ENCODE measurements around the gene VPREB3.

Gene VPREB3

DNA sequence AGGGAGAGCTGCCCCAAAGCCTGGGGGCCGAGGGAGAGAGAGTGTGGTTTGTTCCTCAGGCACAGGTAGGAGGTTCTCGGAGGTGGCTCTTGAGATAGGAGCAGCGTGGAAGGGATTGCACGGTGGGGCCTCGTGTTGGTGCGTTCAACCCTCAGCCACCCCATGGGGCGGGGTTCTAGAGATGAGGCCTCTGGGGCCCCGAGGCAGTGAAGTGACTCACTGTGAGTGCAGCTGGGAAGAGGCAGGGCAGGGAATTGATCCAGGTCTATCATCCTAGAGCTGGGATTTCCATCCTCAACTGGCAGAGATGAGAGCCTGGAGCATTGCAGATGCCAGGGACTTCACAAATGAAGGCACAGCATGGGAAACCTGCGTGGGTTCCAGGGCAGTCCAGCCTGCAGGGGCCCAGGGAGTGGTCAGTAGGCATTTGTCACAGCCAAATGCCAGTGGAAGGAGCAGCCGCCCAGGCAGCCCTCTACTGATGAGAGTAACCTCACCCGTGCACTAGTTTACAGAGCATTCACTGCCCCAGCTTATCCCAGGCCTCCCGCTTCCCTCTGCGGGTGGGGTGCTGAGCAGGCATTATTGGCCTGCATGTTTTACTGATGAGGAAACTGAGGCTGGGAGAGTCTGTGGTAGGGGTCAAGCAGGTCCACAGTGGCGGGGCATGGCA, 27.4 kb upstream of the VPREB3 start:
- Histone ChIP-seq H3K4me3 (ENCODE audit: low read depth, low read length) (no peak overlapping the region), H3K9ac (ENCODE audit: low read length) (no peak overlapping the region), H3K27ac (ENCODE audit: low read depth, low read length) (no peak overlapping the region)

DNA sequence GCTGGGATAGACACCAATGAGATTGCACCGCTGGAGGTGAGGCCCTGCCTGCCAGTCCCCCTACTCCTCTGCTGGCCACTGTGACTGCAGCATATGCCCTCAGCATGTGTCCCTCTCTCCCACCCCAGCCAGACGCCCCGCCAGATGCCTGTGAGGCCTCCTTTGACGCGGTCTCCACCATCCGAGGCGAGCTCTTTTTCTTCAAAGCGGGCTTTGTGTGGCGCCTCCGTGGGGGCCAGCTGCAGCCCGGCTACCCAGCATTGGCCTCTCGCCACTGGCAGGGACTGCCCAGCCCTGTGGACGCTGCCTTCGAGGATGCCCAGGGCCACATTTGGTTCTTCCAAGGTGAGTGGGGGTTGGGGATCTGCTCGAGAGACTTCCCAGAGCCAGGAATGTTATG, 26.8 kb upstream of the VPREB3 start:
- H3K36me3 ChIP-seq (ENCODE audit: control insufficient read depth, insufficient read depth, low read length), result no peaks in the 10 kb centered on the region
- H3K27ac ChIP-seq (ENCODE audit: low read depth, low read length), result no peak overlapping the region
- peaks cover 9% of the 10 kb centered on the region; the same call in 1 of the 2 replicates for H3K4me1 ChIP-seq (ENCODE audit: control insufficient read depth, insufficient read depth, low read length)
- no peak overlapping the region for H3K9ac ChIP-seq (ENCODE audit: low read length)
- H3K4me3 ChIP-seq (ENCODE audit: low read depth, low read length), result no peak overlapping the region
- peaks cover 3% of the 10 kb centered on the region; the same call in 1 of the 2 replicates for H3K27me3 ChIP-seq (ENCODE audit: control insufficient read depth, insufficient read depth, low read length)
- no peaks in the 10 kb centered on the region for H3K9me3 ChIP-seq (ENCODE audit: control insufficient read depth, insufficient read depth, low read depth, low read length)

More for the DNA sequence above, 27.4 kb upstream of the VPREB3 start:
- H3K9me3 ChIP-seq (ENCODE audit: control insufficient read depth, insufficient read depth, low read depth, low read length), result no peaks in the 10 kb centered on the region
- peaks cover 3% of the 10 kb centered on the region; the same call in 1 of the 2 replicates for H3K27me3 ChIP-seq (ENCODE audit: control insufficient read depth, insufficient read depth, low read length)
- no peaks in the 10 kb centered on the region for H3K36me3 ChIP-seq (ENCODE audit: control insufficient read depth, insufficient read depth, low read length)
- H3K4me1 ChIP-seq (ENCODE audit: control insufficient read depth, insufficient read depth, low read length), result peaks cover 15% of the 10 kb centered on the region

DNA sequence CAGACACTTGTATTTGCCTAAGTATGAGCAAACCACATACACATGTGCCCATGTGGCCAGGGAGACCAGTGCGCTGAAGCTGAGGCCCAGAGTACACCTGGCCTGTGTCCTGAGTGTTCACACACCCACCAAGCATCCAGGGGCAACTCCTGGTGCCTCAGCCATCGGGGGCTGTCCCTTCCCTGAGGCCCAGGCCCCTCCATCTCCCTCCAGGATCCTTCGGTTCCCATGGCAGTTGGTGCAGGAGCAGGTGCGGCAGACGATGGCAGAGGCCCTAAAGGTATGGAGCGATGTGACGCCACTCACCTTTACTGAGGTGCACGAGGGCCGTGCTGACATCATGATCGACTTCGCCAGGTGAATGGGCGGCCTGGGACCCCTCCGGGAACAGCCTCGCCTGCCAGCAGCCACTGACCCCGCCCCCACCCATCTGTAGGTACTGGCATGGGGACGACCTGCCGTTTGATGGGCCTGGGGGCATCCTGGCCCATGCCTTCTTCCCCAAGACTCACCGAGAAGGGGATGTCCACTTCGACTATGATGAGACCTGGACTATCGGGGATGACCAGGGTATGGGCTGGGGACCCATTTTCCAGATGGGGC, 26.0 kb upstream of the VPREB3 start:
- H3K27ac ChIP-seq (ENCODE audit: low read depth, low read length), result no peak overlapping the region
- H3K27me3 ChIP-seq (ENCODE audit: control insufficient read depth, insufficient read depth, low read length), result peaks cover 6% of the 10 kb centered on the region
- peaks cover 9% of the 10 kb centered on the region; the same call in 1 of the 2 replicates for H3K4me1 ChIP-seq (ENCODE audit: control insufficient read depth, insufficient read depth, low read length)
- H3K9me3 ChIP-seq (ENCODE audit: control insufficient read depth, insufficient read depth, low read depth, low read length), result no peaks in the 10 kb centered on the region
- H3K36me3 ChIP-seq (ENCODE audit: control insufficient read depth, insufficient read depth, low read length), result no peaks in the 10 kb centered on the region
- H3K4me3 ChIP-seq (ENCODE audit: low read depth, low read length), result no peak overlapping the region
- H3K9ac ChIP-seq (ENCODE audit: low read length), result no peak overlapping the region

DNA sequence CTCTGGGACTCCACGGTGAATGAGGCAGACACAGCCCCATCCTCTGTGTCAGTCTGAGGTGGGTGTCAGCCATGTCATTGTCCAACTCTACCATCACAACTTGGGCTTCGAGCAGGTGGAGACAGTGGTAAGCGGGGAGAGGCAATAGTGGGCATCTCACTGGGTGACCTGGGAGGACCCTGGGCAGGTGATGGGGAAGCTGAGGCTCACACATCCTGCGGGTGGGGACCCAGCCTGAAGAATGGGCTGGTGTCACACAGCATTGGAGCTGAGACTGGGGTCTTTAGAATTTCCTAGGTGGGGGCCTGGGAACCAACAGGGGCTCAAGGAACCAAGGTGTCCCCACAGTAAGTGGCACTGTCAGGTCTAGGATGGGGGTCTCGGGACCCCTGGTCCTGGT, 25.5 kb upstream of the VPREB3 start:
- no peak overlapping the region for H3K27ac ChIP-seq (ENCODE audit: low read depth, low read length)
- H3K36me3 ChIP-seq (ENCODE audit: control insufficient read depth, insufficient read depth, low read length), result no peaks in the 10 kb centered on the region
- peaks cover 10% of the 10 kb centered on the region for H3K27me3 ChIP-seq (ENCODE audit: control insufficient read depth, insufficient read depth, low read length)
- H3K9me3 ChIP-seq (ENCODE audit: control insufficient read depth, insufficient read depth, low read depth, low read length), result no peaks in the 10 kb centered on the region
- no peak overlapping the region for H3K4me3 ChIP-seq (ENCODE audit: low read depth, low read length)
- no peak overlapping the region for H3K9ac ChIP-seq (ENCODE audit: low read length)
- peaks cover 9% of the 10 kb centered on the region; the same call in 1 of the 2 replicates for H3K4me1 ChIP-seq (ENCODE audit: control insufficient read depth, insufficient read depth, low read length)

DNA sequence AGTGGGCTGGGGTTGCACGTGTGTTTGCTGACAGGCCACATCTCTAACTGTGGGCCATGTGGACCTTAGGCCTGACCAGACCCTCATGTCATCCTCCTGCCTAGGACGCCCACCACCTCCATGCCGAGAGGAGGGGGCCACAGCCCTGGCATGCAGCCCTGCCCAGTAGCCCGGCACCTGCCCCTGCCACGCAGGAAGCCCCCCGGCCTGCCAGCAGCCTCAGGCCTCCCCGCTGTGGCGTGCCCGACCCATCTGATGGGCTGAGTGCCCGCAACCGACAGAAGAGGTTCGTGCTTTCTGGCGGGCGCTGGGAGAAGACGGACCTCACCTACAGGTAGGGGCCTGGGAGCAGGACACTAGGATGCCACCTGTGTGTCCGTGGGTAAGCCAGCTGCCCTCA, 24.9 kb upstream of the VPREB3 start:
- peaks cover 17% of the 10 kb centered on the region for H3K27me3 ChIP-seq (ENCODE audit: control insufficient read depth, insufficient read depth, low read length)
- H3K4me3 ChIP-seq (ENCODE audit: low read depth, low read length), result no peak overlapping the region
- H3K4me1 ChIP-seq (ENCODE audit: control insufficient read depth, insufficient read depth, low read length), result peaks cover 9% of the 10 kb centered on the region; the same call in 1 of the 2 replicates
- H3K27ac ChIP-seq (ENCODE audit: low read depth, low read length), result no peak overlapping the region
- no peak overlapping the region for H3K9ac ChIP-seq (ENCODE audit: low read length)
- H3K9me3 ChIP-seq (ENCODE audit: control insufficient read depth, insufficient read depth, low read depth, low read length), result no peaks in the 10 kb centered on the region
- no peaks in the 10 kb centered on the region for H3K36me3 ChIP-seq (ENCODE audit: control insufficient read depth, insufficient read depth, low read length)

DNA sequence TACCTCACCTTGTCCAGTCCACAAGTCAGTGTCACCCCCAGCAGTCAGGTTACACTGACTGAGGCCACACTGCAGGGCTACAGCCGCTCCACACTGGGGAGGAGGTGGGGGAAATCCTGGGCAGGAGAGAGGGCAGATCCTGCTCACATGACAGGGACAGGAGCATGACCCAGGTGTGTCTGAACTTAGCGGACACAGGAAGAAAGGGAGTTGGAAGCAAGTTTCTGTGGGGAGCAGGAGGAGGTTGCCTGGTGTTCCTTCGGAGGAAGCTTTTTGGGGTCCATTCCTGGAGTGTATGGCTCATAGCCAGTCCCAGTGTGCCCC, 24.3 kb upstream of the VPREB3 start:
- Histone ChIP-seq H3K27me3 (ENCODE audit: control insufficient read depth, insufficient read depth, low read length) (peaks cover 22% of the 10 kb centered on the region), H3K27ac (ENCODE audit: low read depth, low read length) (no peak overlapping the region), H3K9me3 (ENCODE audit: control insufficient read depth, insufficient read depth, low read depth, low read length) (no peaks in the 10 kb centered on the region), H3K9ac (ENCODE audit: low read length) (peak overlapping the region; percentile 35), H3K36me3 (ENCODE audit: control insufficient read depth, insufficient read depth, low read length) (no peaks in the 10 kb centered on the region), H3K4me3 (ENCODE audit: low read depth, low read length) (no peak overlapping the region), H3K4me1 (ENCODE audit: control insufficient read depth, insufficient read depth, low read length) (peaks cover 12% of the 10 kb centered on the region; the same call in 1 of the 2 replicates)

DNA sequence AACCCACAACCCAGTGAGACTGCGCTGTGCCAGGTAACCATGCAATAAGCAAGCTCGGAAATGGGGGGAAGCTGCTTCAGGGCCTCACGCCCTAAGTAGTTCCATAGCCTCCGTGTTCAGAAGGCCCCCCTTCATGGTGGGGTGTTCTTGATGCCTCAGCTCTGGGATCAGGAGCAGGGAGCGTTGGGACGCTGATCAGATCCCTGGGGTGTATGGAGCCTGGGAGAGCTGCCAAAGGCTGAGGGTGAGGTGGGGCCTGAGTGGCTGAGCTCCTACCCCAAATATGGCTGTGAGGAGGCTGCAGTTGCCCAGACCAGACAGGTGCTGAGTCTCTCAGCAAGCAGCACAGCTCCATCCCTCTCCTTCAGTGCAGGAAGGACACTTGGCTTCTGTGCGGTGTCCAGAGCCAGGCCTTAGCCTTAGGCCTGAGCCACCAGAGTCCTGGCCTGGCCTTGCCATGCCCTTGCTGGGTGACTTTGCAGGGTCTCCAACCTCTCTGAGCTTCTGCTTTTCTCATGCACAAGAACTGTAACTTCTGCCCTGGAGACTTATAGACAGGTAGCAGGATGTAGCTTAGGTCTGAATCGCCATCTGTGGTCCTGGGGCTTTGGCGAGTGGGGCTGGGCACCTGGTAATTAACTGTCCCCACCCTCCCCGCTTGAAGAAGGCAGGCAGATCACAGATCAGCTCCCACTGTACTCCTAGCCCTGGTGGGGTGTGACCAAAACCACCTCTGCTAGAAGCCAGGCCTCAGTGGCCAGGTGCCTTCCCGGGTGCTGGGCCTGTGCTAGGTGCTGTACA, 23.8 kb upstream of the VPREB3 start:
- H3K9me3 ChIP-seq (ENCODE audit: control insufficient read depth, insufficient read depth, low read depth, low read length), result no peaks in the 10 kb centered on the region
- H3K36me3 ChIP-seq (ENCODE audit: control insufficient read depth, insufficient read depth, low read length), result no peaks in the 10 kb centered on the region
- peaks cover 18% of the 10 kb centered on the region; the same call in 1 of the 2 replicates for H3K4me1 ChIP-seq (ENCODE audit: control insufficient read depth, insufficient read depth, low read length)
- H3K27me3 ChIP-seq (ENCODE audit: control insufficient read depth, insufficient read depth, low read length), result peaks cover 28% of the 10 kb centered on the region
- H3K4me3 ChIP-seq (ENCODE audit: low read depth, low read length), result no peak overlapping the region
- peak overlapping the region; percentile 35 for H3K9ac ChIP-seq (ENCODE audit: low read length)
- H3K27ac ChIP-seq (ENCODE audit: low read depth, low read length), result no peak overlapping the region

DNA sequence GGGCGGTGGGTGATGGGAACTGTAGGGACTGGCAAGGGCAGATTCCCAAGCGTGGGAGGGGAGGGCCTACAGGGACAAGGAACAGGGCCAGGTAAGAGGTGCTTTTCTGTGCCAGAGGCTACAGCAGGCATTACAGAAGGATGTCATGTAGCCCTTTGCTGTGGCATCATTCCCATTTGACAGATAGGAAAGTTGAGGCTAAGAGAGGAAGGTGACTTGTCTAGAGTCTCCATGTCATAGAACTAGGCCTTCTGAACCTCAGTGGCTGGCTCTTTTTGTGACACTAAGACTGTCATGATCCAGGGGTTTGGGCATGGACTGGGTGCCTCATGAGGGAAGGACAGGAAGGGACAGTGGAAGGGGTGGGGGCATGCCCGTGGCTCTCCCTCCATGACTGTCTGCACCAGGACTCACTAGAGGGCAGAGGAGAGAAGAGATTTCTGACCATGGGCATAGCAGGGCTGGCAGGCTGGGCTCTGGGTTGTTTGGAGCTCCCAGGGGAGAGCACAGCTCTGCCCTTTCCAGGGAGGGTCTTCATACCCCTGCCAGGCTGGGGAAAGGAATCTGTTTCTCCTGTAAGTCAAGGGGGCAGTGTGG, 21.7 kb upstream of the VPREB3 start:
- H3K27ac ChIP-seq (ENCODE audit: low read depth, low read length), result no peak overlapping the region
- no peaks in the 10 kb centered on the region for H3K36me3 ChIP-seq (ENCODE audit: control insufficient read depth, insufficient read depth, low read length)
- peaks cover 16% of the 10 kb centered on the region for H3K4me1 ChIP-seq (ENCODE audit: control insufficient read depth, insufficient read depth, low read length)
- H3K27me3 ChIP-seq (ENCODE audit: control insufficient read depth, insufficient read depth, low read length), result peaks cover 29% of the 10 kb centered on the region
- H3K9me3 ChIP-seq (ENCODE audit: control insufficient read depth, insufficient read depth, low read depth, low read length), result no peaks in the 10 kb centered on the region
- H3K9ac ChIP-seq (ENCODE audit: low read length), result no peak overlapping the region
- H3K4me3 ChIP-seq (ENCODE audit: low read depth, low read length), result no peak overlapping the region

DNA sequence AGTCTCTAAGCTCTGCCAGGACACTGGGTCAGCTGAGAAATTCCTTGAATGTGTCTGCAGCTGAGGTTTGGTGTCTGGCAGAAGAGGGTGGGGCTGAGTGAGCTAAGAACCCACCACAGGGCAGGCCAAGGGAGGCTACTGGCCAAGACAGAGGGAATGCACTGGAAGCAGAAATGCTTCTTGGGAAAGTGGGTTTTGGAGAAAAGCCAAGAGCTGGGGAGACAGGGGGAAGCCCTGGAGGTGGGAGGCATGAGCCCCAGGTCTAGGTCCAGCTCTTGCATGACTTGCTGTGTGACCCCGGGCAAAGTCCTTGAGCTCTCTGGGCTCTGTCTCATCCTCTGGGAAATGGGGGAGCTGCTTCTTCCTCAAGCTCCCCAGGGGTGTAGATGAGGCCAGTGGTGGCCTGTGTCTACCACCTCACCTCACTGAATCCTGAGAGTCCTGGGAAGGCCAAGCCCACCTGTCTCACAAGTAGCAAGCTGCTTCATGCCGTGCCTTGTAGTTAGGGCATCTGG, 20.8 kb upstream of the VPREB3 start:
- H3K27me3 ChIP-seq (ENCODE audit: control insufficient read depth, insufficient read depth, low read length), result peaks cover 29% of the 10 kb centered on the region
- no peak overlapping the region for H3K9ac ChIP-seq (ENCODE audit: low read length)
- no peaks in the 10 kb centered on the region for H3K9me3 ChIP-seq (ENCODE audit: control insufficient read depth, insufficient read depth, low read depth, low read length)
- H3K36me3 ChIP-seq (ENCODE audit: control insufficient read depth, insufficient read depth, low read length), result no peaks in the 10 kb centered on the region
- peaks cover 16% of the 10 kb centered on the region for H3K4me1 ChIP-seq (ENCODE audit: control insufficient read depth, insufficient read depth, low read length)
- no peak overlapping the region for H3K27ac ChIP-seq (ENCODE audit: low read depth, low read length)
- H3K4me3 ChIP-seq (ENCODE audit: low read depth, low read length), result no peak overlapping the region

DNA sequence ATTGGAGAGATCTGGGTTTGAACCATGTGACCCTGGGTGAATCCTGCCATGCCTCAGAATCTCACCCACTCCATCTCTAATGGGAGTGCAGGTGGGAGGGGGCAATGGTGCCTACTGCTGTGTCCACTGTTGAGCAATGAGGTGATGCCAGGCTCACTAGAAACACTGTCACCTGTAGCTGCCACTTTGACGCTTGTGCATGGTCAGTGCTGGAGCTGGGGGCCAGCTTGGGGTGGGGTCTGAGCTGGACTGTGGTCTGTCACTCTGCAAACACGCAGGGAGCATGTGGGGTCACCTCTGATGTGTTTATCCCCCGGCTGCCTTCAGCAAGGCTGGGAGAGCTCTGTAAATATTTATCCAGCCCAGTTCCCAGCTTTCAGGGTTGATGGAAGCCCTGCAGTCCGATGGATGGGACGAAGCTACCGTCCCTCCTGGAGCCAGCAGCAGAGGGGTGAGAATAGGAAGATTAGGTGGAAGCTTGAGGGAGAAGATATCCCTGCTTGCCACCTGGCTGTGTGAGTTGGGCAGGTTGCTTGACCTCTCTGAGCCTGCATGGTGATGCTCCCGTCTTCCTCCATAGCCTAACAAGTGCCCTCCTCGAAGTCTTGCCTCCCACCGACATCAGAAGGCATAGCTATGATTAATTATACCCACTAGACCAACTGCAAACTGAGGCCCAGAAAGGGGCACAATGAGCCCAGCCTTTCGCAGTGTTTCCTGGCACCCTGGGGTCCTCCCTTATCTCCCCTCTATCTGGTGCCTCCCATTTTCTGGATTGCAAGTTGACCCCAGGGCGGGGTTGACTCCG, 20.1 kb upstream of the VPREB3 start:
- H3K4me3 ChIP-seq (ENCODE audit: low read depth, low read length), result no peak overlapping the region
- peaks cover 20% of the 10 kb centered on the region for H3K4me1 ChIP-seq (ENCODE audit: control insufficient read depth, insufficient read depth, low read length)
- no peaks in the 10 kb centered on the region for H3K36me3 ChIP-seq (ENCODE audit: control insufficient read depth, insufficient read depth, low read length)
- no peak overlapping the region for H3K27ac ChIP-seq (ENCODE audit: low read depth, low read length)
- peaks cover 33% of the 10 kb centered on the region for H3K27me3 ChIP-seq (ENCODE audit: control insufficient read depth, insufficient read depth, low read length)
- no peak overlapping the region for H3K9ac ChIP-seq (ENCODE audit: low read length)
- no peaks in the 10 kb centered on the region for H3K9me3 ChIP-seq (ENCODE audit: control insufficient read depth, insufficient read depth, low read depth, low read length)

Data from HUES6 (cell line).